HG02970 (cell line): Measurements from ENCODE around the gene FAM181A.

Experiments used
- ATAC-seq: cut with Tn5 transposase; IDR thresholded peaks from one replicate; pipeline ENCODE4 v1.9.1; 2021; ENCODE audit warnings: mild to moderate bottlenecking, moderate library complexity, moderate number of reproducible peaks; ENCODE audit not compliant: unreplicated experiment, low FRiP score

Gene FAM181A

GRCh38 chr14:93926873-93927799 lies at the start of gene FAM181A:
TSS of gene FAM181A (plus strand) at chr14:93927344. CDS start at chr14:93928286, 942 bp downstream.
- ATAC-seq: no peak

GRCh38 chr14:93878212-93878611 lies 48.9 kb upstream of the FAM181A start:
- ATAC-seq: no peak

- no peak for ATAC-seq
Measured at GRCh38 chr14:93878871-93879270, 48.3 kb upstream of the FAM181A start.

- no peak for ATAC-seq
Measured at GRCh38 chr14:93879362-93879983, 47.7 kb upstream of the FAM181A start.

- no peak for ATAC-seq
Measured at GRCh38 chr14:93880021-93880820, 46.9 kb upstream of the FAM181A start.

- ATAC-seq: no peak
Measured at GRCh38 chr14:93884950-93885349, 42.2 kb upstream of the FAM181A start.

GRCh38 chr14:93888995-93889394 lies 38.1 kb upstream of the FAM181A start:
- ATAC-seq: no peak

GRCh38 chr14:93889739-93890483 lies 37.2 kb upstream of the FAM181A start:
- ATAC-seq: no peak

GRCh38 chr14:93891756-93892504 lies 35.2 kb upstream of the FAM181A start:
- no peak for ATAC-seq

GRCh38 chr14:93892505-93892839 lies 34.7 kb upstream of the FAM181A start:
- no peak for ATAC-seq

GRCh38 chr14:93892923-93893558 lies 34.1 kb upstream of the FAM181A start:
- ATAC-seq: no peak

- ATAC-seq: no peak
Measured at GRCh38 chr14:93893661-93894261, 33.4 kb upstream of the FAM181A start.

GRCh38 chr14:93895023-93895604 lies 32.0 kb upstream of the FAM181A start:
- ATAC-seq: no peak

- ATAC-seq: no peak
Measured at GRCh38 chr14:93897476-93897845, 29.7 kb upstream of the FAM181A start.

- no peak for ATAC-seq
Measured at GRCh38 chr14:93898081-93898611, 29.0 kb upstream of the FAM181A start.

GRCh38 chr14:93898731-93899130 lies 28.4 kb upstream of the FAM181A start:
- ATAC-seq: no peak

- no peak for ATAC-seq
Measured at GRCh38 chr14:93901813-93902212, 25.3 kb upstream of the FAM181A start.

GRCh38 chr14:93902619-93903307 lies 24.4 kb upstream of the FAM181A start:
- no peak for ATAC-seq
